GM21619 (cell line): ENCODE results near the gene GDAP1L1.

ENCODE experiments used
- ATAC-seq: cut with Tn5 transposase; IDR thresholded peaks from one replicate; pipeline ENCODE4 v1.9.1; 2021; ENCODE audit not compliant: unreplicated experiment

Gene GDAP1L1

GRCh38 chr20:44247131-44247571, at the start of gene GDAP1L1:
Gene GDAP1L1, plus strand, starts transcription at chr20:44247308. Its CDS starts 27 bp downstream, at chr20:44247335.
- ATAC-seq, result no peak

- no peak for ATAC-seq
These were observed 48.2 kb upstream of the GDAP1L1 start for GRCh38 chr20:44198872-44199271.

- no peak for ATAC-seq
These were observed 47.2 kb upstream of the GDAP1L1 start for GRCh38 chr20:44199877-44200276.

- ATAC-seq, result no peak
These were observed 46.7 kb upstream of the GDAP1L1 start for GRCh38 chr20:44200371-44200770.

- ATAC-seq, result no peak
These were observed 46.1 kb upstream of the GDAP1L1 start for GRCh38 chr20:44200983-44201382.

- ATAC-seq, result no peak
These were observed 43.9 kb upstream of the GDAP1L1 start for GRCh38 chr20:44203161-44203560.

- ATAC-seq, result no peak
These were observed 42.8 kb upstream of the GDAP1L1 start for GRCh38 chr20:44204156-44204831.

GRCh38 chr20:44204832-44205215, 42.3 kb upstream of the GDAP1L1 start:
- no peak for ATAC-seq

- ATAC-seq, result no peak
These were observed 41.0 kb upstream of the GDAP1L1 start for GRCh38 chr20:44206132-44206531.

- no peak for ATAC-seq
These were observed 39.9 kb upstream of the GDAP1L1 start for GRCh38 chr20:44207126-44207723.

GRCh38 chr20:44208165-44208564, 38.9 kb upstream of the GDAP1L1 start:
- ATAC-seq, result no peak

- ATAC-seq, result no peak
These were observed 38.3 kb upstream of the GDAP1L1 start for GRCh38 chr20:44208770-44209169.

- no peak for ATAC-seq
These were observed 37.3 kb upstream of the GDAP1L1 start for GRCh38 chr20:44209686-44210405.

GRCh38 chr20:44210406-44211176, 36.5 kb upstream of the GDAP1L1 start, which contains the start of gene OSER1:
Gene OSER1, minus strand, starts transcription at chr20:44210771. Its CDS starts 3,814 bp downstream, at chr20:44206957.
- ATAC-seq, result peak; percentile 80

GRCh38 chr20:44211177-44212039, 35.7 kb upstream of the GDAP1L1 start:
- ATAC-seq, result no peak

- no peak for ATAC-seq
These were observed 34.3 kb upstream of the GDAP1L1 start for GRCh38 chr20:44212792-44213191.

GRCh38 chr20:44215125-44215524, 32.0 kb upstream of the GDAP1L1 start:
- no peak for ATAC-seq

GRCh38 chr20:44217342-44218092, 29.6 kb upstream of the GDAP1L1 start:
- ATAC-seq, result no peak

GRCh38 chr20:44218446-44218845, 28.7 kb upstream of the GDAP1L1 start:
- no peak for ATAC-seq
